22Rv1 (cell line): ENCODE results near the gene SLC66A1.

ENCODE experiments used
- H3K27ac ChIP-seq: fragments of 450-650 bp; 2 replicates; pipeline ENCODE4 v1.5.1; 2017
- CTCF ChIP-seq: fragments of 450-650 bp; IDR thresholded peaks from 2 replicates; pipeline ENCODE4 v1.5.1; 2017; ENCODE audit warnings: mild to moderate bottlenecking
- ZFX ChIP-seq: fragments of 450-650 bp; IDR thresholded peaks from 2 replicates; pipeline ENCODE4 v1.6.1; 2017; ENCODE audit warnings: antibody characterized with exemption, borderline replicate concordance

Gene SLC66A1

DNA sequence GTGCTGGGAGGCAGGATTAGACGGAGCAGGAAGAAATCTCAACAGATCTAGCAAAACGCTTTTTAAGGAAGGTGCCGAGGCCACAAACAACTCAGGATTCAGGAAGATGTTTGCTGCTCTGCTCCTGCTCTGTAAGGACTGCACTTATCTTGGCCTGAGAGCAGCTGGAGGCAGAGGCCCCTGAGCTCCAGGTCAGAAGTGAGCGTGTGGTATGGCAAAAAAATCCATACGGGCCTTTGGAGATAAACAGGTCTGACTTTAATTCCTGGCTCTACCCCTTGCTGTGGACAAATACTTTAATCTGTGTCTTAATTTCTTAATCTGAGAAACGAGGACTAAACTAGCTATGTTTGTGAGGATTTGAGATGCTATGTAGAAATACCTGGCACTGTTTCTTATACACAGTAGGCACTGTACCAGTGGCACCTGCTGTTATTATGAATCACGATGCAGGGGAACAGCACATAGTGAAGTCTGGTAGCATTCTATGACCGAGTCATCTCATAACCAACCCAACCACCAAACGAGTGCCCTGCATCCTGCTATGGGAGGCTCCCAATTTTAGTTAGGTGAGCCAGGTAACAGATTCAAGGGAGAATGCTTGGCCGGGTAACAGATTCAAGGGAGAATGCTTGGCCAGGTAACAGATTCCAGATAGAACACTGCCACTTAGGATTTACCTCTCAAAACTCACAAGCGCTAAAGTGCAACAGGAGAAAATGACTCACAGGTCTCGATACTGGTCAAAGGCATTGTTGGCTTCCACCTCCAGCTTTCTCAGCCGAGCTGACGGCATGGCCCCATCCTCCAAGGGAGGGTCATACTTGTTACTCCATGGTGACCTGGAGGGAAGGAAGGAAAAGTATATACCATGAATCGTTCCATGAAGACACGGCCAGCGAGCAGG lies 65.9 kb downstream of the SLC66A1 start:
- TF ChIP-seq CTCF = no peak
- TF ChIP-seq ZFX = no peak
- no peak overlapping the region for H3K27ac ChIP-seq
